Measurements from ENCODE around the gene DIABLO.
"Not testable (repeated sequence)": the region's sequence is repeated elsewhere in the genome, so short reads cannot be mapped to it uniquely, and the experiment has no call there.

DIABLO gene

GRCh38 chr12:122189626-122190475, 36.0 kb downstream of the DIABLO start:
- DNase-seq (ENCODE audit: low spot score), result no peak

GRCh38 chr12:122187466-122187865, 38.4 kb downstream of the DIABLO start:
- no peak for DNase-seq (ENCODE audit: low spot score)

- DNase-seq (ENCODE audit: low spot score), result no peak
These were observed 40.3 kb downstream of the DIABLO start for GRCh38 chr12:122185494-122186082.

GRCh38 chr12:122185079-122185478, 40.8 kb downstream of the DIABLO start:
- no peak for DNase-seq (ENCODE audit: low spot score)

GRCh38 chr12:122184517-122184916, 41.3 kb downstream of the DIABLO start:
- no peak for DNase-seq (ENCODE audit: low spot score)

GRCh38 chr12:122183588-122183940, 42.3 kb downstream of the DIABLO start:
- no peak for DNase-seq (ENCODE audit: low spot score)

GRCh38 chr12:122182887-122183587, 42.8 kb downstream of the DIABLO start, which contains the start of gene LRRC43:
Gene LRRC43 (plus strand): TSS chr12:122183123. CDS start chr12:122183145, 22 bp downstream.
- no peak for DNase-seq (ENCODE audit: low spot score)

GRCh38 chr12:122176473-122176872, 49.4 kb downstream of the DIABLO start:
- DNase-seq (ENCODE audit: low spot score), result not testable (repeated sequence)

- no peak for DNase-seq (ENCODE audit: low spot score)
These were observed 51.6 kb downstream of the DIABLO start, which contains the start of gene IL31 for GRCh38 chr12:122174155-122174845. Gene IL31 (minus strand): TSS chr12:122174221. CDS start chr12:122174172, 49 bp downstream.

GRCh38 chr12:122172262-122172939, 53.5 kb downstream of the DIABLO start:
- no peak for DNase-seq (ENCODE audit: low spot score)

GRCh38 chr12:122171399-122171798, 54.5 kb downstream of the DIABLO start:
- no peak for DNase-seq (ENCODE audit: low spot score)

GRCh38 chr12:122168492-122168891, 57.4 kb downstream of the DIABLO start:
- DNase-seq (ENCODE audit: low spot score), result no peak

GRCh38 chr12:122167356-122167925, 58.4 kb downstream of the DIABLO start:
- no peak for DNase-seq (ENCODE audit: low spot score)

- DNase-seq (ENCODE audit: low spot score), result peak; percentile 38
These were observed 59.2 kb downstream of the DIABLO start for GRCh38 chr12:122166422-122167349.

GRCh38 chr12:122162976-122163375, 62.9 kb downstream of the DIABLO start:
- no peak for DNase-seq (ENCODE audit: low spot score)

GRCh38 chr12:122161682-122162081, 64.2 kb downstream of the DIABLO start:
- peak; percentile 19 for DNase-seq (ENCODE audit: low spot score)

GRCh38 chr12:122160761-122161160, 65.1 kb downstream of the DIABLO start:
- no peak for DNase-seq (ENCODE audit: low spot score)

- DNase-seq (ENCODE audit: low spot score), result no peak
These were observed 66.0 kb downstream of the DIABLO start for GRCh38 chr12:122159882-122160281.

GRCh38 chr12:122158700-122159285, 67.1 kb downstream of the DIABLO start:
- DNase-seq (ENCODE audit: low spot score), result no peak
